ENCODE data around the gene TLCD4.
"Not testable (repeated sequence)": the region's sequence is repeated elsewhere in the genome, so short reads cannot be mapped to it uniquely, and the experiment has no call there.

The TLCD4 gene

DNA sequence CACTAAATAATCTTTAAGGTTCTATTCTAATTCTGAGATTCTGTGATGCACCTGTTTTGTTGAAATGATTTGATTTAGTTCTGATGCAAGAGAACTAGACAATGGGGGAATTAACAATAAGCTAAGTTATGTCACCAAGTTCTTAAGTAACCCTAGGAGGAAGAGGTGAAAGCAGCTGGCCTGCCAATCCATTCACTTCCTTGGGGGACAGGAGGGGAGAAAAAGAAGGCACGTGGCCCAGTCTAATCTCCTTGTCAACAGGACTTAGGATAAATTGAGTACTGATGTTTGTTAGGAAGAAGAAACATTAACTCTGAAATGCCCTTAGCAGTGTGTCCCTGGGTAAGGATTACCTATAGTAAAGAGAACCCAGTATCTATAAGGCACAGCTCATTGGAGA, 36.9 kb downstream of the TLCD4 start:
- DNase-seq (ENCODE audit: low spot score): no peak

DNA sequence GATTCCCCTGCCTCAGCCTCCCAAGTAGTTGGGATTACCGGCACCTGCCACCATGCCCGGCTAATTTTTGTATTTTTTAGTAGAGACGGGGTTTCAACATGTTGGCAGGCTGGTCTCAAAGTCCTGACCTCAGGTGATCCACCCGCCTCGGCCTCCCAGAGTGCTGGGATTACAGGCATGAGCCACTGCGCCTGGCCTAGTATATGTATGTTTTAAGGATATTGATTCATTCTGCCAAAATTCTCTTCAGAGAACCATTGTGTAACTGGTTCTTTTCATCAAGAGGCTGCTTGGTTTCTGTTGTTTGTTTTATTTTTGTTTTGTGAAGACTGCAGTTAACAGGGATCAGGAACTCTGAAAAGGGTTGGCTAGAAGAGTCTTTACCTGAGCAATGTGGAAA, 48.4 kb downstream of the TLCD4 start:
- DNase-seq (ENCODE audit: low spot score): not testable (repeated sequence)
